Measurements from ENCODE around the gene C11orf91.

C11orf91 gene

DNA sequence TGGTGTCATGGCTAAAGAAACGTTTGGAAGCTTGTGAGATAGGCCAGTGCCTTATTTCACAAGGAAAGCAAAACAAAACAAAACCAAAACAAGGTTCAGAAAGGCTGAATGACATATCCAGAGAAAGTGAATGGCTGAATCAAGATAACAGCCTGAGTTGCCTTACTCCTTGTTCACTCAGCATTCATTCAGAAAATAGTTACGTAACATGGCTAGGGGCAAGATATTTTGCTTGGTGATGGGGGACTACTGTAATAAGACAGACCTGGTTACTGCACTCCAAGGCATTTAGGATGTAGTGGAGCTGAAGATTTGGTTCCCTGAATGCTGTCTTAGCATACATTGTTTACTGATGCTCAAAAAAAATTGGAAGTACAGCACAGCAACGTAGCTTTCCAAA is 47.7 kb downstream of the C11orf91 start:
- DNase-seq (ENCODE audit: extremely low read depth, insufficient read length) = no peak
- H3K36me3 ChIP-seq (ENCODE audit: control insufficient read depth, insufficient read depth, low read length) = no peaks in the 10 kb centered on the region

DNA sequence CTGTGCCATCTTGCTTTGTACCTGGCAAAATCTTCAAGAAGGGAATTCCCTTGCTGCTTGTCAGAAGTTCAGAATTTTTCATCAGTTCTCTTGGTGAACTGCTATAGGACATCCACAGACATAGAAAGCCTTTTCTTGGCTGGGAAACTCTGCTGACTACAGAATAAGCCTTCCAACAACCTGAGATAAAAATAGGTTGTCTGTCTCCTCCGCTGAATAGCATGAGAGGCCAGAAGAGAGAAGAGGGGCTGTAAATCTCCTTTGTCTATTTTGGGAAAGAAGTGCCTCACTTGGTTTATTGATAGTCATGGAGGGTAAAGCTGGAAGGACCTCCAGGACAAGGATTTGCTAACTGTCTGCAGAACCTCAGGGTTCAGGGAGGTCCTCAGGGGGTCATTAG is 48.2 kb downstream of the C11orf91 start:
- TF ChIP-seq, protein P1, sequence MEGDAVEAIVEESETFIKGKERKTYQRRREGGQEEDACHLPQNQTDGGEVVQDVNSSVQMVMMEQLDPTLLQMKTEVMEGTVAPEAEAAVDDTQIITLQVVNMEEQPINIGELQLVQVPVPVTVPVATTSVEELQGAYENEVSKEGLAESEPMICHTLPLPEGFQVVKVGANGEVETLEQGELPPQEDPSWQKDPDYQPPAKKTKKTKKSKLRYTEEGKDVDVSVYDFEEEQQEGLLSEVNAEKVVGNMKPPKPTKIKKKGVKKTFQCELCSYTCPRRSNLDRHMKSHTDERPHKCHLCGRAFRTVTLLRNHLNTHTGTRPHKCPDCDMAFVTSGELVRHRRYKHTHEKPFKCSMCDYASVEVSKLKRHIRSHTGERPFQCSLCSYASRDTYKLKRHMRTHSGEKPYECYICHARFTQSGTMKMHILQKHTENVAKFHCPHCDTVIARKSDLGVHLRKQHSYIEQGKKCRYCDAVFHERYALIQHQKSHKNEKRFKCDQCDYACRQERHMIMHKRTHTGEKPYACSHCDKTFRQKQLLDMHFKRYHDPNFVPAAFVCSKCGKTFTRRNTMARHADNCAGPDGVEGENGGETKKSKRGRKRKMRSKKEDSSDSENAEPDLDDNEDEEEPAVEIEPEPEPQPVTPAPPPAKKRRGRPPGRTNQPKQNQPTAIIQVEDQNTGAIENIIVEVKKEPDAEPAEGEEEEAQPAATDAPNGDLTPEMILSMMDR (IDR thresholded peaks at IDR 0.05; ENCODE audit: insufficient read depth, low read length, poor library complexity, severe bottlenecking) = no peak

More for the DNA sequence above, 47.7 kb downstream of the C11orf91 start:
- TF ChIP-seq, protein P1 (IDR thresholded peaks at IDR 0.05; ENCODE audit: insufficient read depth, low read length, poor library complexity, severe bottlenecking) = no peak
- H3K27me3 ChIP-seq (replicated peaks; ENCODE audit: control insufficient read depth, insufficient read depth, low read length) = no peaks in the 10 kb centered on the region
- no peak overlapping the region for H3K4me3 ChIP-seq (replicated peaks; ENCODE audit: low read depth, low read length)

DNA sequence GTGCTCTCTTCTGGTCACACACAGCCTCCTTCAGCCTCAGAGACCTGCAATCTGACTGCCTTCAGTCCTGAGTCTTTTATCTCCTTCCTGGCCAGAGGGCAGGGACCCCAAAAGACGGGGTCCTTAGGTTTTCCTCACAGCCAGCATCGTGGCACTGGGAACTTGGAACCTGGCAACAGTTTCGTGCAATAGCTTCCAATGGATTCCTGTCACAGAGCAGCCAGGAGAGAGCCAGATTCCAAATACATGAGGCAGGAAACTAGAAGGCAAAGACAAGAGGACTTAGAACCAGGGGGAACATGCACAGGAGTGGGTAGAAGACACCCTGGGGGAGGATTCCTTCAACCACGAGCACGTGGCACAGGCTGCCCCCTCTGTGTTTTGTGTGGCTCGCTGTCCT is 48.6 kb downstream of the C11orf91 start:
- H3K36me3 ChIP-seq (ENCODE audit: control insufficient read depth, insufficient read depth, low read length) = no peaks in the 10 kb centered on the region
- H3K27me3 ChIP-seq (replicated peaks; ENCODE audit: control insufficient read depth, insufficient read depth, low read length) = no peaks in the 10 kb centered on the region
- TF ChIP-seq, protein P1 (IDR thresholded peaks at IDR 0.05; ENCODE audit: insufficient read depth, low read length, poor library complexity, severe bottlenecking) = no peak
- no peak for DNase-seq (ENCODE audit: extremely low read depth, insufficient read length)
- no peak overlapping the region for H3K4me3 ChIP-seq (replicated peaks; ENCODE audit: low read depth, low read length)

More for the DNA sequence above, 48.2 kb downstream of the C11orf91 start:
- DNase-seq (ENCODE audit: extremely low read depth, insufficient read length) = no peak
- no peaks in the 10 kb centered on the region for H3K27me3 ChIP-seq (replicated peaks; ENCODE audit: control insufficient read depth, insufficient read depth, low read length)
- H3K36me3 ChIP-seq (ENCODE audit: control insufficient read depth, insufficient read depth, low read length) = no peaks in the 10 kb centered on the region
- no peak overlapping the region for H3K4me3 ChIP-seq (replicated peaks; ENCODE audit: low read depth, low read length)

DNA sequence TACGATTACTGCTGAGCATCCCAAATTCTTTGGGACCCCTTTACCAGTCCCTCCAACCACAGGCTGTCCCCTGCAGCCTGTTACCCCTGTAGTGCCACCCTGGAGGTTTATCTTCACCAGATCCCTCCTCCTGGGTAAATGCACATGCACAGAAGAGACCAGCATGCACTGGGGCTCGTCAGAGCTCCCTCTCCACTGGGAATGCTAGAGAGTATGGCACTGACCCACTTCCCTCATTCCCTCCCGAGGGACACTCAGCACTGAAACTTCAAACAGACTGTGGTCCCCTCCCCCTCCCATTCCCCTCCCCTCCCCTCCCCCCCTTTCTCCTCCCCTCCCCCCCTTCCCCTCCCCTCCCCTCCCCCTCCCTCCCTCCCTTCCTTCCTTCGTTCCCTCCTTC is 49.1 kb downstream of the C11orf91 start:
- Histone ChIP-seq H3K36me3 (ENCODE audit: control insufficient read depth, insufficient read depth, low read length) (no peaks in the 10 kb centered on the region), H3K27me3 (replicated peaks; ENCODE audit: control insufficient read depth, insufficient read depth, low read length) (no peaks in the 10 kb centered on the region), H3K4me3 (replicated peaks; ENCODE audit: low read depth, low read length) (no peak overlapping the region)
- DNase-seq (ENCODE audit: extremely low read depth, insufficient read length) = no peak
- TF ChIP-seq, protein P1 (IDR thresholded peaks at IDR 0.05; ENCODE audit: insufficient read depth, low read length, poor library complexity, severe bottlenecking) = no peak

DNA sequence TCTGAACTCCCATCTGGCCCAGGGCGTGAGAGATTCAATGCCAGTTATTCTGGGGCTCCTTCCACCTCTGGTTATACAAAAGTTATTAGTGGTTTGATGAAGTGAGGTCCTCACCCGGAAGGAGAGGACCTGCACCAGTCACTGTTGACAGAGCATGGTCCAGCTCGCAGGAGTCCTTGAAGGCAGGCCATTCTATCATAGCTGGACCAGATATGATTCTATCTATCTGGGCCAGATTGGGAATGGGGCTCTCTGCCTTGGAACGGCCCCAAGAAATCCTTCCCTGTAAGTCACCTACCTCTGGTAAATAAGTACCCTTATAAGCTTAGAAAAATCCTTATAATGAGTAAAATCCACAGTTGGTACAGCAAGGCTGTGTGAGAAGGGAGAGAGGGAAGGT is 50.7 kb downstream of the C11orf91 start:
- Histone ChIP-seq H3K27me3 (replicated peaks; ENCODE audit: control insufficient read depth, insufficient read depth, low read length) (no peaks in the 10 kb centered on the region), H3K36me3 (ENCODE audit: control insufficient read depth, insufficient read depth, low read length) (no peaks in the 10 kb centered on the region), H3K4me3 (replicated peaks; ENCODE audit: low read depth, low read length) (no peak overlapping the region)
- TF ChIP-seq, protein P1 (IDR thresholded peaks at IDR 0.05; ENCODE audit: insufficient read depth, low read length, poor library complexity, severe bottlenecking) = no peak
- DNase-seq (ENCODE audit: extremely low read depth, insufficient read length) = no peak
